Measurements from ENCODE around the gene NOXO1.

The NOXO1 gene

DNA sequence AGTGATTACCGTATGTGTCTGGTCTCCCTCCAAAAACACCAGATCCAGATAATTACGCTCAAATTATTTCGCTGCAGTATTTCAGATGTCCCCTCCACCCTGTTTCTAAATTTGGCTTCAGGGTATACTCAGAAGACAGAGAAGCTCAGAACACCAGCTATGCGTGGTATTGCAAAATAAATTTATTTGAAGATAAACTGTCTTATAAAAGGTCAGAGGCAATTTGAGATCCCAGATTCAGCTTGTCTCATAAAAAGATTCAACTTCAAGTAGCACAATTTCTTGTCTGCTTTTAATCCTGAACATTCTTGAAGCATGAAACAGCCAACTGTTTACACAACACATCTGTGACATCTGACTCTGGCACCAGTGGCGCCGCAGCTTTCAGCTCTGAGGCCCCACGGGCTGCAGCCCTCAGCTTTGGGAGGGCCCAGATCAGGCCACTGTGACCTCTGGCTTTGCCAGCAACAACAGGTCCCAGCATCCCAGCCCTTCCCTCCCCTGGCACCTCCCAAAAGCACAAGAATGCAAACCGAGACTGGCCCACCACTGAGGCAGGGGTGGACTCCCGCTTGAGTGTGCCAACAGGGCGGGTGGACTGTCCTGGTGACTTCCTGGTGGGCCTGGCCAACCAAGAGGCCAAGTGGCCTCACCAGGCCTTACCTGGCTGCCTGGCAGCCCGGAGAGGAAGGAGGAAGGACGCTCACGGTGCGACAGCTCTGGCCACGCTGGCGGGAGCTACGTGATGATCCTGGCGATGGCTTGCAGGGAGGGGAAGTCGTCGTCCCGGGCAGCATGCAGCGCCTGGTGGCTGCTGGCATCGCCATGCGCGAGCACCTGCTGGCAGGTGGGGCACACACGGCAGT, 16.5 kb upstream of the NOXO1 start:
- no peak for DNase-seq

DNA sequence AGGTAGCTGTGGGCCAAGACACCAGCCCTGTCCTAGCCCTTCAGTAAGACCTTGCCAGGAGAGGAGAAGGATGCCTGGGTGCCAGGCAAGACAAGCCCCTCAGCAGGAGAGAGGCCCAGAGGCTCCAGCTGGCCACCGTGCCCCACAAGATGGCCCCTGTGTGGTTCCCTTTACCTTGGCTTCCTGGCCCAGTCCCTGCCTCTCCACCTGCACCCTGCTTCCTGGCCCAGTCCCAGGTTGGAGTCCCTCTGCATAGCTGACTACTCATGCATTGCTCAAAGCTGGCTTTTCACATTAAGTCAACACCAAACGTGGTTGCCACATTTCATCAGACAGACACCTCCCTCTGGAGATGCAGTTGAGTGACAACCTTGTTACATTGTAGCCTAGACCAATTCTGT, 12.5 kb upstream of the NOXO1 start:
- peak in 1 of 5 experiments; percentile 48 for DNase-seq

DNA sequence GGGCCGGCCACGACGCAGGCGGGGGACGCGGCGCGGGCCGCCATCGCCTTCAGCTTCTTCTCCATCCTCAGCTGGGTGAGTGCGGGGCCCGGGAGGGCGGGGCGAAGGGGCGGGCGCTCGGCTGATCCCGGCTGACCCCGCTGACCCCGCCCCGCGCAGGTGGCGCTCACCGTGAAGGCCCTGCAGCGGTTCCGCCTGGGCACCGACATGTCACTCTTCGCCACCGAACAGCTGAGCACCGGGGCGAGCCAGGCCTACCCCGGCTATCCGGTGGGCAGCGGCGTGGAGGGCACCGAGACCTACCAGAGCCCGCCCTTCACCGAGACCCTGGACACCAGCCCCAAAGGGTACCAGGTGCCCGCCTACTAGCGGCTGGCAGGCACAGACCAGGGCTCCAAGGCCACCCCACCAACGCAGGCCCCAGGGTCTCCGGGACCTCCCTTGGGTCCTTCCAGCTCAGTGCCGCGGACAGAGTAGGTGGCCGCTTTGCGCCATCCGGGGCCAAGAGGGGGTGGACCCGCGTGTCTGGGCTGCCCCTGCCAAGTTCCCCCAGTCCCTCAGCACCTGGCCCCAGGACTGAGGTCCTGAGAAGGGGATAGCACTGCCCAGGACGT, 11.5 kb upstream of the NOXO1 start:
- peak in 1 of 5 experiments; percentile 23 for DNase-seq

GRCh38 chr16:1991948-1992703, 10.9 kb upstream of the NOXO1 start:
- peak; percentile 90 to 99 (median 97) for DNase-seq

GRCh38 chr16:1991588-1991947, 10.3 kb upstream of the NOXO1 start:
- no peak for DNase-seq

DNA sequence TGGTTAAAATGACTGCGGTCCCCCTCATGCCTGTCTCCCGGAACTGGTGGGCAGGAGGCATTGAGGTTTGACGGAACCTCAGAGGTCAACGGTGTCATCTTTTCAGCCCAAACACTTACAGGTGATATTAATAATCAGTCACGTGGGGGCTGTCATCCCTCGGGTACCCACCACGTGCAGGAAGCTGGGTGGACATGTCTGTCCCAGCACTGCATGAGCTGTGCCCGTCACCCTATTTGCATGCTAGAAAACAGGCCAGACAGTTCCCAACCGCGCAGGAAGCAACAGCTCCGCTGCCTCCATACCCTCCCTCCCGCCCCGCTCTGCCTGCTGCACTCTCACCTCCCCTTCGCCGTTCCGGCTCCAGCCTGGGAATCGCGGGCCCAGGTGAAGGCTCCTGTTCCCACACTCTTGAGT, 9.9 kb upstream of the NOXO1 start:
- DNase-seq = peak in 3 of 5 experiments; percentile 25 to 71 (median 61)

DNA sequence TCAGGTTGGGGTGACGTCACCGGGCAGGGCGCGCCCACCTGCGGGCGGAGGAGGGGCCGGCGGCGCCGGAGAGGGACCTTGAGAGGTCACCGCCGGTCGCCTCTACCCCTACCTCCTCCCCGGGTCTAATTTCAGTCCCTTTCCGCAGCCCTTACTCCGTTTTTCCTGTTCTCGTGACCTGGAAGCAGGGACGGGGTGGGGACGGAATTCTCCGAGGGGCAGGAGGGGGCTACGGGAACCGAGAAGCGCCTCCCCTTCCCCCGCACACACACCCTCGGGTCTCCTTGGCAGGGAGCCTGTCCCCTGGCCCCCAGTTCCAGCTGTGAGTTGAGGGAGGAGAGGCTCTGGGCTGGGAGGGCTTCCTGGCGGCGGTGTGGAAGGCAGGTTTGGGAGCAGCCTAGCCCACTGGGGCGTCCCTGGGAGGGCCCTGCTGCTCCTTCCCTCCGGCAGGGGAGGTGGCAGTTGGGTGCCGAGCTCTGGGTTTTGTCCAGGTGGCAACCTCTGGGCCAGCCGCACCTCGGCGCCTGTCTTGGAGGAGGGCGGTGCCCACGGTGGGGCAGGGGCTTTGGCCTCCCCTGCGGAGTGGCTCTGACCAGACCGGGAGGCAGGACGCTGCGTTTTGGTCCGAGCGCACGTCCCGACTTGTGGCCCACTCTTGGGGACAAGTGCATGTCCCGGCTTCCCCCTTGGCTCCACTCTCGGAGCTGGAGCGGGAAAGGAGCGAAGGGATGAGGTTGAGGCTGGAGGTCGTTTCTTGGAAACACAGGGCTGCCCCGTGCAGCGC, 9.3 kb upstream of the NOXO1 start:
- DNase-seq = peak in 2 of 5 experiments; percentile 28 to 46

DNA sequence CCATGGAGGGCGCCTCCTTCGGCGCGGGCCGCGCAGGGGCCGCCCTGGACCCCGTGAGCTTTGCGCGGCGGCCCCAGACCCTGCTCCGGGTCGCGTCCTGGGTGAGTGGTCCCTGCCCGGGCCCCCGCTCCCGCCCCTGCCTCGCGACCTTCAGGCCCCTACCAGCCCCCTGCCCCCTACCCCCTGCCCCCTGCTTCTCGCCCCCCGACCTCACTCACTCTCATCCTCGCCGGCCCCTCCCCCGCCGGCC, 8.8 kb upstream of the NOXO1 start:
- DNase-seq = no peak

DNA sequence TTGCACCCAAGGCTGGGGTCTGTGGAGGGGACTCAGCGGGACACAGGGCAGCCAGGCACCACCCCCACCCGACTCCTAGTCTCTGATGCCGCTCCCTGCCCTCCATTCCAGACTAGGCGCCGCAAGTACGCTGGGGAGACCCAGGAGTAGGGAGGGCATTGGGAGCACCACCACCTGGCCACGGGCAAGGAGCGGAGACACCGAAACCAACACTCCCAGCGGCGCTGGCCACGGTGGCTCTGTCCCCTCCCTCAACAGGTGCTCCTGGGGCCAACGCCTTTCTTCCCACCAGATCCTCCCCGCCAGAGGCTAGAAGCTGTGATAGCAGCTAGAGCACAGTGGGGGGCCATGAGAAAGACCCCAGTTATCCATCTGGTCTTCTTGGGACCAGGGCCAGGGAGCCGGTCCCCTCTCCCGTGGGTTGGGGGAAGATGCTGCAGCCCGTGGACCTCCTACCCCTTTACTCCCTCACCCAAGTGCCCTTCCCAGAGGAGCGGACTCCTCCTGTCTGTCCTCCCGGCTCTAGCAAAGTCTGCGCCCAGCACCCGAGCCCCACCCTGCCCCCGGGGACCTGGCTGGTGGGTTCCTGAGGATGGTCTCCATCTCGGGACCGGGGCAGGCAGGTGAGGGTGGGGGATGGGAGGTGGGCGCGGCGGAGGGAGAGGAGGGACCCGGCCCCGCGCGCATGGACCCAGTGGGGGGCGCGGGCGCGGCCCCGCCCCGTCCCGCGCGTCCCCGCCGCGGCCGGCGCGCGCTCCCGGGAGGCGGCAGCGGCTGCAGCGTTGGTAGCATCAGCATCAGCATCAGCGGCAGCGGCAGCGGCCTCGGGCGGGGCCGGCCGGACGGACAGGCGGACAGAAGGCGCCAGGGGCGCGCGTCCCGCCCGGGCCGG, 8.2 kb upstream of the NOXO1 start, which contains the start of gene SYNGR3:
TSS of gene SYNGR3 (plus strand) at position 762 of the 892 bp plus-strand sequence. CDS start 133 bp downstream, outside the sequence.
- peak in 2 of 5 experiments; percentile 6 to 35 for DNase-seq

GRCh38 chr16:1987198-1987597, 5.9 kb upstream of the NOXO1 start:
- DNase-seq = no peak

- DNase-seq = no peak
Observed at GRCh38 chr16:1985466-1986150, 4.3 kb upstream of the NOXO1 start.

GRCh38 chr16:1984347-1985225, 3.3 kb upstream of the NOXO1 start:
- DNase-seq = no peak

DNA sequence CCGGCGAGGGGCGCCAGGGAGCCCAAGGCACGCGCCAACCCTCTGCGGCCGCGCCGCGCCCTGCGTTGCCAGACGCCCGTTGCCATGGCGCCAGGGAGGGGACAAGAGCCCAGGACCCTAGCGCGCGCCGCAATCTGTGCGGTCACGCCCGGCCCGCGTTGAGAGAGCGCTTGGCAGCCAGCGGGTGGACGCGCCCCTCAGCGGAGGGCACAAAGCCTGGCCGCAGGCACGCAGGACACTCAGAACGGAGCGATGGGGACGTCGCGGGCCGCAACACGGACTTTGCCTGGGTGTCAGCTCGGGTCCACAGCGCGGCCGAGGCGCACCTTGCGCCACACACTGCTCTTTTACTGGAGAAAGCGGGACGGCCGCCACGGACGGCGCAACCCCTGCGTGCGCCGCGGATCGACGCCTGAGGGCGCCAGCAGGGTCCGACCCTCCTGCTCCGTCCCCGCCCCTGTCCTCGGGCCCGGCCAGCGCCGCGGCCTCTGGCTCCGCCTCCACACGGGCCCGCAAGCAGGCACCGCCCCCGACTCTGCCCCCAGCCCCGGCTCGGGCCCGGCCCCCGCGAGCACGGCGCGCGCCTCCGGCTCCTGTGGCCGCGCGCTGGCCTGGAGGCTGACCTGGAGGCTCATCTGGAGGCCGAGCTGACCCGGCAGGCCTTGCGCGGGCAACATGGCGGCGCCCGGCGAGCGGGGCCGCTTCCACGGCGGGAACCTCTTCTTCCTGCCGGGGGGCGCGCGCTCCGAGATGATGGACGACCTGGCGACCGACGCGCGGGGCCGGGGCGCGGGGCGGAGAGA, 2.5 kb upstream of the NOXO1 start, which contains the start of gene GFER:
TSS of gene GFER (plus strand) at position 650 of the 803 bp plus-strand sequence. CDS start at position 676, 26 bp downstream.
- DNase-seq = peak; percentile 33 to 81 (median 53)

- DNase-seq = no peak
Observed at GRCh38 chr16:1982991-1983543, 1.8 kb upstream of the NOXO1 start.

- no peak for DNase-seq
Observed at GRCh38 chr16:1982013-1982433, 754 bp upstream of the NOXO1 start.

DNA sequence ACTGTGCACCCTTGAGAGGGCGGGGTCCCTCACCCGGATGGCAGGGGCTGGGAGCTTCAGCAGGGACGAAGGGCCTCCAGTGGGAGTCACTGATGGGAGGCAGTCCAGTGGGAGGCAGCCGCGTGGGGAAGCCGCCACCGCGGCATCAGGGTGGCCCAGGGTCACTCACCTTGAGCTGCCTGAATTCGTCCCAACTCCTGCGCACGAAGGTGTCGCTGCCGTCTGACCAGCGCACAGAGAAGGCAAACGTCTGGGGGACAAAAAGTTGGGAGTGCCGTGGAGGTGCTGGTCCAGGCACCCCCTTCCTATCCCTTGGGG, 540 bp downstream of the NOXO1 start:
- DNase-seq = no peak

DNA sequence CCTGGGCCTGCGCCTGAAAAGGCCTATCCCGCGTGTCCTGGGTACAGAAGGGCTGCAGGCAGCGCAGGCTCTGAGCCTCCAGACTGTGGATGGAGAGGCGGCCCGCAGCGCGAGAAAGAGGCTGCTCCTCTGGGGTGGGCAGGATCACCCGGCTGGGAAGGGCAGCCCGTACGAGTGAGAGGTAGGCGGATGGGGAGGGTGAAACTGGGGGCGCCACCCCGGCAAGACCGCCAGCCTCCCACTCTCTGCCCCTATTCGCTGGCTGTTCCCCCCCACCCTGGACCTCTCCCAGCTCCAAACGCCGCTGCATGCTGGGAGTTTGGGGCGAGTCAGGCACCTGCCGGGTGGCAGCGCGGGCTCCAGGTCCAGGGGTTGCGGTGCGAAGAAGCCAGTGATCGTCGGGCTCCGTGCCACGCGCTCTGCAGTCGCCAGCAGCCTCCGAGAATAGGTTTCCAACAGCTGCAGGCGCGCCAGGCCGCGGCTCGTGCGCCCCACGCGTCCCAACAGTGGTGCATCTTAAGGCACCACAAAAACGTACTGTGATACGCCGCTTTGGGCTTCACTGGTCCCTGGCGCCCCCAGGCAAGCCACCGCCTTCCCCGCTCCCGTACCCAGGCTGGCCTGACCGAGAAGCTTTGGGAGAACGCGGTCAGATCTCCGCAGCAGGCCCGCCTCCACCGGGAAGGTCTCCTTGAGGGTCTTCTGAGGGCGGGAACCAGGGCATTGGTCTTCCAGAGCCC, 1.1 kb downstream of the NOXO1 start:
- DNase-seq = no peak

Data from T-helper 2 cell (primary cell).